GM19099 (cell line): ENCODE results near the gene ENTPD1.

Experiments used
- POLR2A ChIP-seq: IDR thresholded peaks from 3 replicates; pipeline ENCODE4 v1.6.1; 2011; ENCODE audit warnings: low read depth; ENCODE audit not compliant: insufficient read length; ENCODE audit errors: extremely low read depth

ENTPD1 gene

DNA sequence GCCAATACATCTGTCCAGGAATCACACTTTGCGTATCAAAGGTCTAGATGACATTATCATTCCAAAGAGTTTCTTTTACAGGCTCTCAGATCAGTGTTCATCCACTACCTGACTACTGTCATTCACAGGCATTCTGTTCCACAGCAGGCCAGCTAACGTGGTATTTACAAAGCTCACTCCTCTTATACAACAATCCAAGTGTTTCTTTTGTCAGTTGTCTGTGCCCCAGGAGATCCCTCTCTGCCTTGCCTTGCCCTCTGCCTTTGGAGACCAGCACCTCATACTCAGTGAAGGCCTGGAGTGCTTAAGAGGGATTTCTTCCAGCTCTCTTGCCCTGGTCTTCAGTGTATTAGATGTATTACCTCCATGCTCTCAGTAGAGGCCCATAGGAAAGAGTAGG is 117.2 kb downstream of the ENTPD1 start:
- no peak for TF ChIP-seq POLR2A

DNA sequence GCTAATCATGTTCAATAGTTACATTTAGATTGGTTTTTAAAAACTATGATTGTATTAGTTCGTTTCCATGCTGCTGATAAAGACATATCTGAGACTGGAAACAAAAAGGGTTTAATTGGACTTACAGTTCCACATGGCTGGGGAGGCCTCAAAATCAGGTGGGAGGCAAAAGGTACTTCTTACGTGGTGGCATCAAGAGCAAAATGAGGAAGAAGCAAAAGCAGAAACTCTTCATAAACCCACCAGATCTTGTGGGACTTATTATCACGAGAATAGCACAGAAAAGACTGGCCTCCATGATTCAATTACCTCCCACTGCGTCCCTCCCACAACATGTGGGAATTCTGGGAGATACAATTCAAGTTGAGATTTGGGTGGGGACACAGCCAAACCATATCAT is 117.7 kb downstream of the ENTPD1 start:
- no peak for TF ChIP-seq POLR2A

DNA sequence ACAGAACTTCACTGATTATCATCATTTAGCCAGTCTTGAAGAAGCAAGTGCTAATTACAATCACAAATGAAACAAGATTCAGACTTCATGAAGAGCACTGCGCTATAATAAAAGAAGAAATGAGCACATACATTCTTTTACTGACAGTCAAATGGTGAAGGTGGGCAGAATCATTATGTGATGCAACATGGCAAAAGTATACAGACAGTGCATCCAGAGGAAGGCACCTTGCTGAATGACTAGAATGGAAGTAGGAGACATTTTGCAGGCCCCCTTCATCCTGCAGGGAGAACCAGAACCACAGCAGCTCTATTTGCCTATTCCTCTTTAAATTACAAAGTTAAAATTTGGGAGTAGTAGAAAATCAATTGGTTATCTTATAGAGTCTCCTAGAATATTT is 120.8 kb downstream of the ENTPD1 start:
- no peak for TF ChIP-seq POLR2A

DNA sequence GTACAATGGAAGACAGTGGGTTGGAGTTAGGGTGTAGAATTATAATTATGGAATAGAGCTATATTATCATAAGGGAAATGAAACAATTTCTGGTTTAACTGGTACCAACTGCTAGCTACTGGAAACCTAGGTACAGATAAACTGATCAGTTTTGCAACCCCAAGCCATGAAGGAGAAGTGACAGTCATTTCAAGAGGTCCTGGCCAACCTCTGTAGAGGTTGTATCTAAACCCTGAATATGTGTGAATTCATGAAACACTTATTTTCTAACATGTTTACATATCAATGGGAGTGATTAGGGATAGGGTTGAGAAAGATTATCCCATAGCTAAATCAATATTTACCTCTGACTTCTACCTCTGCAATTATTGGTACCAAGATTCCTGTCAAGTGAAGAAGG is 121.9 kb downstream of the ENTPD1 start:
- peak; percentile 10 for TF ChIP-seq POLR2A

DNA sequence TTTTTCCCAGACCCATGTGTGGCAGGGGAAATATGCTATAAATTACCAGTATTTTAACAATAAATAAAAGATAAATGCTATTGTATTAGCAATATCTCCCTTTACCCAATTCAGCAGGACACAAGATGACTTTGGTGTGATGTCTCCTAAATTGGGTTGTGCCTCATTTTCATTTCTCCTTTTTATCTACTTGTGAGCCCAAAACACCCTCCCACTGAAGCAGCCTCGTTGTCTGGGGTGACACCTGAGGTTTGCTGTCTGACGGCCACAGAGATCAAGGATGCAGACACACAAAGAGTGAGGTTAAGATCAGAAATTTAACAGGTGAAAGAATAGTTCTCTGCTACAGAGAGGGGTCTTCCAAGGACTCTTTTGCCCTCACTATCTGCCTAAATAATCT is 124.7 kb downstream of the ENTPD1 start:
- TF ChIP-seq POLR2A, result no peak

DNA sequence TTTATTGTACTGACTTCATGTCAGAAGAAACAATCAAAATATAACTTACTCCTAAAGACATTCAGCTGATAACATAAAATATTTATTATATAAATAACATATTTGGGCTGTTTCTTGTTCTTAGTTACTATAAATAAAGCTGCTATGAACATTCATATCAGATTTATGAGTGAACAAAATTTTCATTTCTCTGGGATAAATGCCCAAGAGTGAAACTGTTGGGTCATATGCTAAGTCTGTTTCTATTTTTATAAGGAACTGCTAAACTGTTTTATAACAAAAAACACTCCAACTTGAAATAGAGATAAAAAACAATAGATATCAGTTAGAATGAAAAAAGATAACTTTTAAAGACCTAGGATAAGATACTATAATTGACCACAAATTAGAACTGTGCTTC is 125.4 kb downstream of the ENTPD1 start:
- no peak for TF ChIP-seq POLR2A

DNA sequence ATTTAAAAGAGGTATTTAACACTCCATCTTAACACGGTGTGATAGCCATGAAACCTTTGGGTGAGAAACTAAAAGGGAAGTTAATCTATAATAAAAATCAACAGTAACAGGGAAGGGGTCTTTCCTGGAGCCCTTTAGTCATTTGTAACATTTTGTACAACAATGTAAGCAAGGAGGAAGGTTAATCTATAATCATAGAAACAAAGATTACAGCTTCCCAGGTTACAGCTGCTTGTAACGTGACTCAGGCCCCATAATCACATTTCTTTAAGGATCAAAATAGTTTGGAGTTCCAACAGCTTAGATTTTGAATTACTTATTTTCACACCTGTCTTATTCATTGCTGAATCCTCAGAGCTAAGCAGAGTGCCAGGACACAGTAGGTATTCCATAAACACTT is 133.9 kb downstream of the ENTPD1 start:
- no peak for TF ChIP-seq POLR2A

DNA sequence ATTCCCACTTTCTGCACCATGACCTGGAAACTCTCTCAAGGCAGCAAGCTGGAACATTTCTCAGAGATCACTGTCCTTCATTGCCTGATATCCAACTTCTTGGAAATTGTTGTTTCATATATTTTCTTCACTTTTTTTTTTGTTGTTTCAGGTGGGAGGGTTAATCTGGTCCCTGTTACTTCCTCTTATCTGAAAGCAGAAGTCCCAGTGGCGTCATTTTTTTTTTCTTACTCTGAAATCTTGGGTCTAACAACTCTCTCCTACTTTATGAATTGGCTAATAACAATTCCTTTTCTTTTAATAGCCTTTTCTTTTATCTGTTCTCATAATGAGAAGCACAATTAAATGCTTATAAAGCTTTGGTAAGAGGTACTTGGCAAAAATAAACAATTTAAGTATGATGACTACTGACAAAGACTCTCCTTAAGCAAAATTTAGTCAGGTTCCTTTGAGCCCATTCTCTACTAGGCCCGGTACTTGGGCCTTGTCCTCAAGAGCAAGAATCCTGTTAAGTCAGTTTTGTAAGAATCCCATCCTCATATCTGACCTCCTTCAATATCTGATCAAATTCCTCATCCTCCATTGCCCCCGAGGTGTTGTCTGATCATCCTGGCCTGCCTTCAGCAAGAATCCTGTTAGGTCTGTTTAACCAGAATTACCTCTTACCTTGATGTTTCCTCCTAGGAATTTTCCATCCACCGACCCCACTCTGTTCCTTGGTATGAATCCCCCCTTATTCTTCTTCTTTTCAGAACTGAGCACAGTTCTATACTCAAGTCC is 140.3 kb downstream of the ENTPD1 start:
- TF ChIP-seq POLR2A, result no peak

DNA sequence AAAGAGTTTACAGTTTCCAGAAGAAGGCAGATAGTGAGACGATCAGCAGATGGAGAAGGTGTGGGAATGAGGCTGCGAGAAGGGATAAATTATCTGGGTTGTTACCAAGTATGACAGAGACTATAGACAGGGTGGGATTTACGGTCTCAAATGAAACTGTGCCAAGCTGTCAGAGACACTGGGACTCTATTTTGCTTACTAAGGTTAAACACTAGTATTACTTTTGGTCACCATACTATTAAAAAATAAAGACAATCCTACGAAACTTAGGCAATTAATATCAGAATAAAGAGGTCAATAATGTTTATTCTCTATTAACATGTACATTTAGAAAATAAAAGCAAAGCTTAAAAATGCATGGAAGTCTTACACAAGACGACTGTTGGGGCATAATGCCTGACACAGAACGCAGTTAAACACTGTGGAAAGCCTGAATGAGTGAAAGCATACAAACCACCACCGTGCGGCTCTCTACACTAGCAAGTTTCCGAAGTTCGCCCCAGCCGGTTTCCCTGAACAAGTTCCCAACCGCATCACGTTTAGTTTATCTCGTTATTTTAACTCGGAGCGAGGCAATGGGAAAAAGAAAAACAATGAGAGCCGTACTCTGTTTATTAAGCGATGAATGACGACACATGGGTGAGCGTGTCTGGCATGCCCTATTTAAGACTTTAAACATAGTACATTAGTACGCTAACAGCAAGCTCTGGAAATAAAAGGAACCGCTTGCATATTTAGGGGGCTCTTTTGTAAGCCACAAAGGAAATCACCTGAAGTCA is 150.9 kb downstream of the ENTPD1 start:
- TF ChIP-seq POLR2A, result no peak

DNA sequence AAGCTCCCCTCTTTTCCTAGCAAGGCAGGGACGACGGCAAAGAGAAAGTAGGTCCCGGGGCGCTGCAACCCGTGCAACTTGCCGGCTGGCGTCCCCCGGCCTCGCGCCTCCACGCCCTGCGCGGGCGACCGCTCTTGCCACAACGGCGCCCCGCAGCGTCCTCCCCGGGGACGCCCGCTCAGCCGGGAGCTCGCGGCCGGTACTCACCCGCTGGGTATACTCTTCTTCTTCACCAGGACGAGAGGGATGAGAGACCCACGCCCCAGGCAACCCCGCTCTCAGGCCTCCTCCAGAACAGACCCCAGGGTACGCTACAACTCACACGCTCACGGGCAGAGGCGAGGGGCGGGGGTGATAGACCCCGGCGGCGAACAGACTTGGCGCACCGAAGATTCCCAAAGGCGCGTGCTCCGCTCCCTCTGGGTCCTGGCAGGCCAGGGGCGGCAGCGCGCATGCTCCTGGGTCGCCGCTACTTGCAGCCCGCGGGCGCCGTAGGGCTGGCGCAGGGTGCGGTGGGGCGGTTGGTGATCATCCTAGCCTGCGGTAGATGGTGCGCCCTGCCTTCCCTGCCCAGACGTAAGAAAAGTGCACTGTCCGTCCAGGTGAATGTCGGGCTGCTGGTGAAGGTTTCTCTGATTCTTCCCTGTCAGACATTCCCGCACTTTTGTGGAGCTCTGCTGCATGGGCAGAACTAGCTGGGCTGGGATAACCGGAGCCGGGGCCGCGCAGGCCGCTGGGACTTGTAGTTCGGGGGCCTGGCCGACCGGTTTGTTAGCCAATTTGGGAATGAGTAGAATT is 151.7 kb downstream of the ENTPD1 start, which contains the start of gene CC2D2B:
Gene CC2D2B (plus strand): TSS at position 520 of the 798 bp plus-strand sequence. CDS start 3,349 bp downstream, outside the sequence.
- peak; percentile 62 for TF ChIP-seq POLR2A

DNA sequence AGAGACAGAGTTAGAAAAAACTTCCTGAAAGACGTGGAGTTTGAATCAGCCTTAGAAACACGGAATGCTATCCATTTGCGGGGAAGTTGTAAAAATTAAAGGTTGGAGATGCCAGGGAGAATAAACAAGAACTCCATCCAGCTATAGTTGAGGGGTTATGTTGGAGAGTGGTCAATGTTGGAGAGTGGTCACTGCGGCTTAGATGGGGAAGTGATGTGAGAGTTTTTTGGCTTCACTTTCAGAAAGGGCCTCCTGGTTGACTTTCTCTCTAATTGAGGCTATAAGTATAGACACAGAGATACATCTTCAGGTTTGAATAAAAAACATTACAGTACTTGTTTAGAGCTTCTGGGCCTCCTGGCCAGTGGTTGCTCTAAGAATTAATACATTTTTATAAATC is 152.5 kb downstream of the ENTPD1 start:
- TF ChIP-seq POLR2A, result no peak

DNA sequence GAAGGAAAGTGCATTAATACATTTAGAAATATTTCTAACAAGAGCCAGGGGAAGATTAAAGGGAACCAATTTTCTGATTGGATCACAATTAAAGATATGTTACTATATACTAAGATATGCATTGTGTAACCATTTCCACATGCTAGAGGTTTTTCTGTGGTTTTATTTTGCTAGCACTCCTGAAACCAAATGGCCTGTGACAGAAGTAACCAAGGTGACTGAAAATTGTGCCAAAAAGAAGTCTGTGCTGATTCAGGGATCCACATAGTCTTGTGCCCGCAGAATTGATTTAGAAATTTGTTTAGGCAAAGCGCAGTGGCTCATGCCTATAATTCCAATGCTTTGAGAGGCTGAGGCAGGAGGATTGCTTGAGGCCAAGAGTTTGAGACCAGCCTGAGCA is 153.6 kb downstream of the ENTPD1 start:
- no peak for TF ChIP-seq POLR2A
